Fibroblast of lung (primary cell): ENCODE results near the gene KCNJ4. TPM values are rescaled to one million over a fixed set of nuclear protein-coding genes. Genes with fewer than 3 reads are reported as not detected.
A peak's percentile ranks its signal among the peaks of the same experiment; 100 is the strongest.
"Not testable (repeated sequence)": the region's sequence is repeated elsewhere in the genome, so short reads cannot be mapped to it uniquely, and the experiment has no call there.

Source experiments
- DNase-seq, 2 donors: peaks; one replicate each; pipeline versions ENCODE4 v3.0.0 to v3.0.0-alpha.2; 2010; ENCODE audit warnings: low read depth in 2 of 2
- H2AFZ ChIP-seq: 2 replicates; pipeline ENCODE4 v1.5.1; 2012; ENCODE audit warnings: low read length, control low read depth, inconsistent platforms
- H3K27ac ChIP-seq: 2 replicates; pipeline ENCODE4 v1.5.1; 2011; ENCODE audit warnings: low read length, control low read depth; ENCODE audit not compliant: insufficient read depth
- H3K27me3 ChIP-seq: 2 replicates; pipeline ENCODE4 v1.5.1; 2011; ENCODE audit warnings: mild to moderate bottlenecking, low read length; ENCODE audit not compliant: control insufficient read depth, insufficient read depth
- H3K36me3 ChIP-seq: 2 replicates; pipeline ENCODE4 v1.5.1; 2011; ENCODE audit warnings: low read length; ENCODE audit not compliant: control insufficient read depth, insufficient read depth
- H3K4me1 ChIP-seq: 2 replicates; pipeline ENCODE4 v1.5.1; 2011; ENCODE audit warnings: low read length; ENCODE audit not compliant: control insufficient read depth, insufficient read depth; ENCODE audit errors: extremely low read depth
- H3K4me2 ChIP-seq: 2 replicates; pipeline ENCODE4 v1.5.1; 2011; ENCODE audit warnings: low read length, control low read depth; ENCODE audit not compliant: insufficient read depth; ENCODE audit errors: extremely low read depth
- H3K4me3 ChIP-seq, 4 experiments: fragments of 200-600 bp in 1 of 4; sonication (generic) in 1 of 4; replicated peaks in 1 of 4; 2 replicates each; pipeline ENCODE4 v1.5.1; 2011 to 2016; ENCODE audit warnings: low read length in 4 of 4, low read depth in 3 of 4, mild to moderate bottlenecking in 3 of 4, control low read depth in 2 of 4, inconsistent platforms in 1 of 4, mixed read lengths in 1 of 4; ENCODE audit not compliant: insufficient read depth in 1 of 4; ENCODE audit errors: control extremely low read depth in 1 of 4
- H3K79me2 ChIP-seq: 2 replicates; pipeline ENCODE4 v1.5.1; 2012; ENCODE audit warnings: mild to moderate bottlenecking, low read length, inconsistent platforms; ENCODE audit not compliant: control insufficient read depth, insufficient read depth
- H3K9ac ChIP-seq: 2 replicates; pipeline ENCODE4 v1.5.1; 2011; ENCODE audit warnings: mild to moderate bottlenecking, low read length, control low read depth; ENCODE audit not compliant: insufficient read depth
- H3K9me3 ChIP-seq: 2 replicates; pipeline ENCODE4 v1.5.1; 2012; ENCODE audit warnings: low read depth, low read length; ENCODE audit not compliant: control insufficient read depth, insufficient read depth
- H4K20me1 ChIP-seq: 2 replicates; pipeline ENCODE4 v1.5.1; 2011; ENCODE audit warnings: low read length; ENCODE audit not compliant: control insufficient read depth, insufficient read depth; ENCODE audit errors: extremely low read depth
- CTCF ChIP-seq, 2 donors: IDR thresholded peaks in 1 of 2; conservative IDR thresholded peaks in 1 of 2; 1 replicate in 1 of 2; 2 replicates in 1 of 2; pipeline ENCODE4 v1.5.1; 2011 to 2012; ENCODE audit warnings: low read length in 2 of 2, control low read depth in 1 of 2, inconsistent platforms in 1 of 2, low read depth in 1 of 2, mild to moderate bottlenecking in 1 of 2
- EZH2 ChIP-seq: IDR thresholded peaks from 2 replicates; pipeline ENCODE4 v1.5.1; 2012; ENCODE audit warnings: low read length, control low read depth, mild to moderate bottlenecking; ENCODE audit errors: missing control alignments
- polyA plus RNA-seq, 2 donors: library from polyadenylated mRNA; depleted of rRNA in 1 of 2; stranded (reverse) in 1 of 2; unstranded in 1 of 2; fragments of >200 nt; gene quantifications; 2 replicates each; pipeline ENCODE4 v1.2.1, GENCODE V29; 2011 to 2012; ENCODE audit warnings: missing spikeins in 1 of 2
- total RNA-seq: library from RNA; depleted of rRNA; stranded (reverse); fragments of >200 nt; gene quantifications from 2 replicates; pipeline ENCODE4 v1.2.1, GENCODE V29; 2014

Gene KCNJ4
- total and polyA plus RNA-seq, 2 donors (not counting 1 experiment from before 2014, with no cell fraction given) = not detected

GRCh38 chr22:38398609-38399461, 56.2 kb downstream of the KCNJ4 start:
- H3K36me3 ChIP-seq = no peaks in the 10 kb centered on the region
- peak; percentile 68 to 73 for DNase-seq
- H3K9me3 ChIP-seq = no peaks in the 10 kb centered on the region
- peak overlapping the region; percentile 55 to 83 (median 66) for H3K4me3 ChIP-seq
- H3K9ac ChIP-seq = peak overlapping the region; percentile 53
- no peak overlapping the region for H2AFZ ChIP-seq
- H3K4me2 ChIP-seq = peak overlapping the region; percentile 71
- H3K27me3 ChIP-seq = no peaks in the 10 kb centered on the region
- TF ChIP-seq EZH2 = no peak
- TF ChIP-seq CTCF (conservative IDR thresholded peaks at IDR 0.05 in 1 of 2, IDR thresholded peaks at IDR 0.05 in 1 of 2; ENCODE audit: low read depth in 1 of 2, low read length in 2 of 2) = no peak
- no peak overlapping the region for H3K27ac ChIP-seq
- peaks cover 2% of the 10 kb centered on the region for H3K79me2 ChIP-seq
- no peaks in the 10 kb centered on the region for H4K20me1 ChIP-seq
- H3K4me1 ChIP-seq = no peaks in the 10 kb centered on the region

GRCh38 chr22:38398181-38398608, 56.8 kb downstream of the KCNJ4 start:
- H3K4me3 ChIP-seq = peak overlapping the region; percentile 38 to 75 (median 74)
- not testable (repeated sequence) for H3K27ac ChIP-seq, H3K4me2 ChIP-seq, H3K9me3 ChIP-seq, H3K36me3 ChIP-seq, H4K20me1 ChIP-seq, H3K4me1 ChIP-seq, H2AFZ ChIP-seq, H3K79me2 ChIP-seq, H3K27me3 ChIP-seq
- peak overlapping the region; percentile 53 for H3K9ac ChIP-seq
- peak; percentile 25 to 30 for DNase-seq

GRCh38 chr22:38397189-38398085, 57.6 kb downstream of the KCNJ4 start:
- no peak overlapping the region for H2AFZ ChIP-seq
- H4K20me1 ChIP-seq = no peaks in the 10 kb centered on the region
- H3K4me1 ChIP-seq = no peaks in the 10 kb centered on the region
- DNase-seq = peak; percentile 42 to 47
- TF ChIP-seq CTCF (conservative IDR thresholded peaks at IDR 0.05 in 1 of 2, IDR thresholded peaks at IDR 0.05 in 1 of 2; ENCODE audit: low read depth in 1 of 2, low read length in 2 of 2) (no peak), EZH2 (no peak)
- no peaks in the 10 kb centered on the region for H3K36me3 ChIP-seq
- no peak overlapping the region for H3K27ac ChIP-seq
- H3K4me3 ChIP-seq = peak overlapping the region; percentile 70 to 75 (median 74)
- peak overlapping the region; percentile 63 for H3K9ac ChIP-seq
- H3K4me2 ChIP-seq = peak overlapping the region; percentile 78
- H3K9me3 ChIP-seq = no peaks in the 10 kb centered on the region
- H3K27me3 ChIP-seq = no peaks in the 10 kb centered on the region
- peaks cover 2% of the 10 kb centered on the region for H3K79me2 ChIP-seq

GRCh38 chr22:38396440-38397069, 58.4 kb downstream of the KCNJ4 start:
- not testable (repeated sequence) for H3K27ac ChIP-seq, H4K20me1 ChIP-seq, H3K27me3 ChIP-seq, H3K4me1 ChIP-seq, H2AFZ ChIP-seq, H3K36me3 ChIP-seq, H3K79me2 ChIP-seq, H3K9me3 ChIP-seq, DNase-seq, H3K9ac ChIP-seq
- Histone ChIP-seq H3K4me3 (peak overlapping the region in 2 of 4 experiments; percentile 70 to 75), H3K4me2 (peak overlapping the region; percentile 13)
